SK-N-SH (cell line): ENCODE results near the gene FKBP8. TPM values are rescaled to one million over a fixed set of nuclear protein-coding genes. Genes with fewer than 3 reads are reported as not detected.
A peak's percentile ranks its signal among the peaks of the same experiment; 100 is the strongest.

ENCODE experiments used
- CTCF ChIA-PET: fragments of 300-600, 350-600 bp; formaldehyde crosslinking; extraction: SDS; loops from one replicate; lab custom pipeline; 2021; lab: Yijun Ruan, JAX
- POLR2A ChIA-PET: fragments of 350-600 bp; sonication (Branson Sonifier 250); formaldehyde crosslinking; extraction: SDS; loops from one replicate; lab custom pipeline; 2020; ENCODE audit warnings: antibody characterized with exemption, inconsistent platforms; lab: Yijun Ruan, JAX
- DNase-seq: peaks from one replicate; pipeline ENCODE4 v3.0.0; 2012
- H2AFZ ChIP-seq: fragments of 200-600 bp; sonication (generic); 2 replicates; pipeline ENCODE4 v1.8.1; 2016; ENCODE audit warnings: antibody characterized with exemption, mild to moderate bottlenecking, low read depth
- H3F3A ChIP-seq: fragments of 200-600 bp; sonication (generic); replicated peaks from 2 replicates; pipeline ENCODE3; 2016; ENCODE audit warnings: antibody characterized with exemption, mild to moderate bottlenecking; ENCODE audit not compliant: insufficient read depth
- H3K27ac ChIP-seq, 2 experiments: fragments of 200-500 bp in 1 of 2; fragments of 200-600 bp in 1 of 2; sonication (Bioruptor generic) in 1 of 2; sonication (generic), shearing (Covaris generic) in 1 of 2; 2 replicates each; pipeline versions ENCODE4 v1.5.1 to v1.6.1; 2014 to 2016; ENCODE audit warnings: low read depth in 2 of 2, inconsistent platforms in 1 of 2, low read length in 1 of 2, mild to moderate bottlenecking in 1 of 2, mixed read lengths in 1 of 2
- H3K27me3 ChIP-seq: fragments of 200-600 bp; sonication (generic), shearing (Covaris generic); 2 replicates; pipeline ENCODE4 v1.6.1; 2016; ENCODE audit warnings: mixed run types; ENCODE audit not compliant: insufficient read depth
- H3K36me3 ChIP-seq, 2 experiments: fragments of 200-500 bp in 1 of 2; fragments of 200-600 bp in 1 of 2; sonication (Bioruptor generic) in 1 of 2; sonication (generic) in 1 of 2; replicated peaks in 1 of 2; 2 replicates each; pipeline versions ENCODE3 to v1.5.1; 2014 to 2016; ENCODE audit warnings: low read length in 1 of 2, mild to moderate bottlenecking in 1 of 2; ENCODE audit not compliant: insufficient read depth in 2 of 2, control insufficient read depth in 1 of 2
- H3K4me1 ChIP-seq, 2 experiments: fragments of 200-500 bp in 1 of 2; fragments of 200-600 bp in 1 of 2; sonication (Bioruptor generic) in 1 of 2; sonication (generic), shearing (Covaris generic) in 1 of 2; 2 replicates each; pipeline versions ENCODE4 v1.5.1 to v1.6.1; 2014 to 2016; ENCODE audit warnings: low read depth in 1 of 2, low read length in 1 of 2, mixed run types in 1 of 2; ENCODE audit not compliant: insufficient read depth in 2 of 2, control insufficient read depth in 1 of 2
- H3K4me2 ChIP-seq: fragments of 200-600 bp; sonication (generic), shearing (Covaris generic); 2 replicates; pipeline ENCODE4 v1.6.1; 2017; ENCODE audit warnings: mixed run types
- H3K4me3 ChIP-seq, 2 experiments: fragments of 200-500 bp in 1 of 2; fragments of 200-600 bp in 1 of 2; sonication (Bioruptor generic) in 1 of 2; sonication (generic), shearing (Covaris generic) in 1 of 2; 2 replicates each; pipeline versions ENCODE4 v1.5.1 to v1.8.1; 2014 to 2016; ENCODE audit warnings: low read depth in 2 of 2, inconsistent platforms in 1 of 2, low read length in 1 of 2, mild to moderate bottlenecking in 1 of 2, mixed read lengths in 1 of 2, moderate library complexity in 1 of 2
- H3K79me2 ChIP-seq: fragments of 200-600 bp; sonication (generic); 2 replicates; pipeline ENCODE4 v1.8.1; 2017; ENCODE audit warnings: mild to moderate bottlenecking; ENCODE audit not compliant: insufficient read depth
- H3K9ac ChIP-seq: fragments of 200-600 bp; sonication (generic); 2 replicates; pipeline ENCODE4 v1.6.1; 2017; ENCODE audit warnings: mixed run types
- H3K9me2 ChIP-seq: fragments of 200-600 bp; sonication (generic); 2 replicates; pipeline ENCODE4 v1.6.1; 2017; ENCODE audit warnings: mixed run types
- H3K9me3 ChIP-seq: fragments of 200-600 bp; sonication (generic); 2 replicates; pipeline ENCODE4 v1.6.1; 2017; ENCODE audit warnings: mixed run types, mild to moderate bottlenecking, moderate library complexity
- H4K20me1 ChIP-seq: fragments of 200-600 bp; sonication (generic); 2 replicates; pipeline ENCODE4 v1.6.1; 2017; ENCODE audit warnings: mild to moderate bottlenecking, mixed run types; ENCODE audit not compliant: insufficient read depth
- CHD2 ChIP-seq: fragments of 150-350 bp; IDR thresholded peaks from 2 replicates; pipeline ENCODE4 v1.6.1; 2018; ENCODE audit warnings: low read length; ENCODE audit not compliant: partially characterized antibody
- EP300 ChIP-seq, 2 experiments: IDR thresholded peaks; 2 replicates each; pipeline versions ENCODE4 v1.4.0 to v1.6.1; 2012; ENCODE audit warnings: borderline replicate concordance in 1 of 2, low read depth in 1 of 2, low read length in 1 of 2
- EZH2phosphoT487 ChIP-seq: fragments of 200-600 bp; sonication (generic); IDR thresholded peaks from 2 replicates; pipeline ENCODE4 v1.6.1; 2017; ENCODE audit warnings: low read depth, mixed run types, mild to moderate bottlenecking, antibody characterized with exemption, moderate library complexity, borderline replicate concordance
- FOSL2 ChIP-seq: IDR thresholded peaks from 2 replicates; pipeline ENCODE4 v1.4.0; 2012; ENCODE audit warnings: low read depth, mild to moderate bottlenecking, moderate library complexity, borderline replicate concordance
- FOXJ3 ChIP-seq: sonication (generic); formaldehyde crosslinking; IDR thresholded peaks from 2 replicates; pipeline ENCODE4 v1.5.1; 2020; ENCODE audit warnings: mild to moderate bottlenecking, missing genetic modification reagents
- GATA2 ChIP-seq: sonication (generic); formaldehyde crosslinking; IDR thresholded peaks from 2 replicates; pipeline ENCODE4 v1.5.0; 2020; ENCODE audit warnings: mild to moderate bottlenecking, missing genetic modification reagents
- JUND ChIP-seq: IDR thresholded peaks from 2 replicates; pipeline ENCODE4 v1.4.0; 2012
- MEF2A ChIP-seq: IDR thresholded peaks from 2 replicates; pipeline ENCODE4 v1.4.0; 2012; ENCODE audit warnings: low read depth, borderline replicate concordance
- MXI1 ChIP-seq: IDR thresholded peaks from 2 replicates; pipeline ENCODE4 v1.6.1; 2012; ENCODE audit warnings: mild to moderate bottlenecking, low read depth, low read length, improper control_type of control experiment
- NRF1 ChIP-seq: IDR thresholded peaks from 2 replicates; pipeline ENCODE4 v1.6.1; 2012; ENCODE audit warnings: low read depth, mild to moderate bottlenecking, low read length
- POLR2AphosphoS5 ChIP-seq: IDR thresholded peaks from 2 replicates; pipeline ENCODE4 v1.6.1; 2012; ENCODE audit warnings: low read depth, low read length
- RAD21 ChIP-seq: IDR thresholded peaks from 2 replicates; pipeline ENCODE4 v1.6.1; 2012; ENCODE audit warnings: mild to moderate bottlenecking, low read length
- RCOR1 ChIP-seq: fragments of 150-350 bp; IDR thresholded peaks from 2 replicates; pipeline ENCODE4 v1.6.1; 2017; ENCODE audit warnings: antibody characterized with exemption, low read length
- SMC3 ChIP-seq: IDR thresholded peaks from 2 replicates; pipeline ENCODE4 v1.6.1; 2012; ENCODE audit warnings: low read depth, low read length, improper control_type of control experiment
- TCF12 ChIP-seq: IDR thresholded peaks from 2 replicates; pipeline ENCODE4 v1.4.0; 2012
- TEAD4 ChIP-seq: IDR thresholded peaks from 2 replicates; pipeline ENCODE4 v1.4.0; 2012; ENCODE audit warnings: mild to moderate bottlenecking, borderline replicate concordance; ENCODE audit not compliant: insufficient read depth
- USF2 ChIP-seq: fragments of 150-350 bp; IDR thresholded peaks from 2 replicates; pipeline ENCODE4 v1.6.1; 2017; ENCODE audit warnings: antibody characterized with exemption, low read length, low read depth, borderline replicate concordance
- WGBS: methylation state at CpG from one replicate; pipeline ENCODE4 v1.1.6; 2017; ENCODE audit warnings: low lambda C conversion rate; 5-methylcytosine and 5-hydroxymethylcytosine counted together
- polyA plus RNA-seq, 3 experiments: library from polyadenylated mRNA; depleted of rRNA; stranded (reverse); fragments of >200 nt; gene quantifications; 2 replicates each; pipeline ENCODE4 v1.2.3, GENCODE V29; 2012
- TF ChIP-seq, protein P1 (sequence below): IDR thresholded peaks from 2 replicates; pipeline ENCODE4; 2012
- TF ChIP-seq, protein P2 (sequence below): IDR thresholded peaks from 2 replicates; pipeline ENCODE4 v1.4.0; 2012; ENCODE audit warnings: low read depth
- TF ChIP-seq, protein P3 (sequence below): IDR thresholded peaks from 2 replicates; pipeline ENCODE4 v1.6.1; 2012; ENCODE audit warnings: mild to moderate bottlenecking, low read depth, low read length, moderate library complexity

The FKBP8 gene
- polyA plus RNA-seq, 1 of the 3 experiments (the other 2 are of a cell fraction) = 273 TPM

DNA sequence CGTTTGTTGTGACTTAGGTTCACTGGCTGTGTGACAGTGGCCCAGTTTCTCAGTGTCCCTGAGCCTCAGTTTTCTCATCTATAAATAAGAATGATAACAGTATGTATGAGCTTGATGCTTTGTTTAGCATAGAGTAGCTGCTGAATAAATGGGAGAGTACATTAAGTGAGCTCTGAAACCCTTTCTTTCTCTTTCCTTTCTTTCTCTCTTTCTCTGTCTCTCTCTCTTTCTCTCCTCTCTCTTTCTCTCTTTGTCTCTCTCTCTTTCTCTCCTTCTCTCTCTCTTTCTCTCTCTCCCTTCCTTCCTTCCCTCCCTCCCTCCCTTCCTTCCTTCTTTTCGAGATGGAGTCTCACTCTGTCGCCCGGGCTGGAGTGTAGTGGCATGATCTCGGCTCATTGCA is 16.3 kb upstream of the FKBP8 start:
- Histone ChIP-seq H3K9ac (0 out of 2 replicates have a peak overlapping the region, but pooled peaks have one; percentile 12), H3K4me3 (no peak overlapping the region), H3K9me2 (no peaks in the 10 kb centered on the region), H3K4me1 (peaks cover 0 to 5% of the 10 kb centered on the region in 2 experiments; a peak in 1 of 4 replicates), H3K27me3 (no peaks in the 10 kb centered on the region), H3K4me2 (peak overlapping the region; percentile 90; the same call in 1 of the 2 replicates), H3K79me2 (peaks cover 48% of the 10 kb centered on the region), H3K27ac (no peak overlapping the region)
- CTCF ChIA-PET = interaction anchor here (1.0 to 2.5 kb wide), 2 partner anchors 28 to 98 kb away, joined by 3 to 7 read pairs; partner anchors contain the start of gene REX1BD
- DNase-seq = no peak
- WGBS = 84% methylated on average over 5 of the region's 5 CpGs
- TF ChIP-seq FOXJ3 (CRISPR knock-in tag) (no peak), MEF2A (no peak), GATA2 (CRISPR knock-in tag) (no peak), JUND (no peak), NRF1 (no peak), EP300 (IDR thresholded peaks at IDR 0.05; ENCODE audit: borderline replicate concordance in 1 of 2, low read depth in 1 of 2, low read length in 1 of 2) (no peak), FOSL2 (no peak), EZH2phosphoT487 (no peak), RAD21 (no peak), SMC3 (no peak), USF2 (no peak)
- TF ChIP-seq, protein P1, sequence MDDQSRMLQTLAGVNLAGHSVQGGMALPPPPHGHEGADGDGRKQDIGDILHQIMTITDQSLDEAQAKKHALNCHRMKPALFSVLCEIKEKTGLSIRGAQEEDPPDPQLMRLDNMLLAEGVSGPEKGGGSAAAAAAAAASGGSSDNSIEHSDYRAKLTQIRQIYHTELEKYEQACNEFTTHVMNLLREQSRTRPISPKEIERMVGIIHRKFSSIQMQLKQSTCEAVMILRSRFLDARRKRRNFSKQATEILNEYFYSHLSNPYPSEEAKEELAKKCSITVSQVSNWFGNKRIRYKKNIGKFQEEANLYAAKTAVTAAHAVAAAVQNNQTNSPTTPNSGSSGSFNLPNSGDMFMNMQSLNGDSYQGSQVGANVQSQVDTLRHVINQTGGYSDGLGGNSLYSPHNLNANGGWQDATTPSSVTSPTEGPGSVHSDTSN = no peak
- TF ChIP-seq, all 33 proteins: peak for 0
- peaks cover 3% of the 10 kb centered on the region for H3F3A ChIP-seq
- no peaks in the 10 kb centered on the region for H4K20me1 ChIP-seq
- H2AFZ ChIP-seq = no peak overlapping the region
- POLR2A ChIA-PET = no interaction called here
- H3K9me3 ChIP-seq = no peaks in the 10 kb centered on the region
- H3K36me3 ChIP-seq = peaks cover 4 to 14% of the 10 kb centered on the region in 2 experiments

GRCh38 chr19:18558604-18559003 is 15.2 kb upstream of the FKBP8 start:
- DNase-seq = no peak
- WGBS = 37% methylated on average over 3 of the region's 3 CpGs
- TF ChIP-seq, protein P2, sequence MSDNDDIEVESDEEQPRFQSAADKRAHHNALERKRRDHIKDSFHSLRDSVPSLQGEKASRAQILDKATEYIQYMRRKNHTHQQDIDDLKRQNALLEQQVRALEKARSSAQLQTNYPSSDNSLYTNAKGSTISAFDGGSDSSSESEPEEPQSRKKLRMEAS = no peak
- TF ChIP-seq MXI1 (no peak), RCOR1 (no peak), RAD21 (no peak), CHD2 (no peak), MEF2A (no peak), EZH2phosphoT487 (no peak), JUND (no peak), TEAD4 (no peak), GATA2 (CRISPR knock-in tag) (no peak), POLR2AphosphoS5 (no peak), TCF12 (no peak), EP300 (IDR thresholded peaks at IDR 0.05; ENCODE audit: borderline replicate concordance in 1 of 2, low read depth in 1 of 2, low read length in 1 of 2) (no peak)
- TF ChIP-seq, protein P1 = no peak
- TF ChIP-seq, protein P3, sequence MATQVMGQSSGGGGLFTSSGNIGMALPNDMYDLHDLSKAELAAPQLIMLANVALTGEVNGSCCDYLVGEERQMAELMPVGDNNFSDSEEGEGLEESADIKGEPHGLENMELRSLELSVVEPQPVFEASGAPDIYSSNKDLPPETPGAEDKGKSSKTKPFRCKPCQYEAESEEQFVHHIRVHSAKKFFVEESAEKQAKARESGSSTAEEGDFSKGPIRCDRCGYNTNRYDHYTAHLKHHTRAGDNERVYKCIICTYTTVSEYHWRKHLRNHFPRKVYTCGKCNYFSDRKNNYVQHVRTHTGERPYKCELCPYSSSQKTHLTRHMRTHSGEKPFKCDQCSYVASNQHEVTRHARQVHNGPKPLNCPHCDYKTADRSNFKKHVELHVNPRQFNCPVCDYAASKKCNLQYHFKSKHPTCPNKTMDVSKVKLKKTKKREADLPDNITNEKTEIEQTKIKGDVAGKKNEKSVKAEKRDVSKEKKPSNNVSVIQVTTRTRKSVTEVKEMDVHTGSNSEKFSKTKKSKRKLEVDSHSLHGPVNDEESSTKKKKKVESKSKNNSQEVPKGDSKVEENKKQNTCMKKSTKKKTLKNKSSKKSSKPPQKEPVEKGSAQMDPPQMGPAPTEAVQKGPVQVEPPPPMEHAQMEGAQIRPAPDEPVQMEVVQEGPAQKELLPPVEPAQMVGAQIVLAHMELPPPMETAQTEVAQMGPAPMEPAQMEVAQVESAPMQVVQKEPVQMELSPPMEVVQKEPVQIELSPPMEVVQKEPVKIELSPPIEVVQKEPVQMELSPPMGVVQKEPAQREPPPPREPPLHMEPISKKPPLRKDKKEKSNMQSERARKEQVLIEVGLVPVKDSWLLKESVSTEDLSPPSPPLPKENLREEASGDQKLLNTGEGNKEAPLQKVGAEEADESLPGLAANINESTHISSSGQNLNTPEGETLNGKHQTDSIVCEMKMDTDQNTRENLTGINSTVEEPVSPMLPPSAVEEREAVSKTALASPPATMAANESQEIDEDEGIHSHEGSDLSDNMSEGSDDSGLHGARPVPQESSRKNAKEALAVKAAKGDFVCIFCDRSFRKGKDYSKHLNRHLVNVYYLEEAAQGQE = no peak

More at GRCh38 chr19:18558604-18559003, 15.2 kb upstream of the FKBP8 start:
- peak overlapping the region; percentile 46 to 60; a peak in 1 of 4 replicates for H3K27ac ChIP-seq
- H3K4me2 ChIP-seq = peak overlapping the region; percentile 90
- no peaks in the 10 kb centered on the region for H3K9me2 ChIP-seq
- peak overlapping the region; percentile 78 to 85 for H3K4me3 ChIP-seq
- peak overlapping the region; percentile 75 for H3K9ac ChIP-seq
- H4K20me1 ChIP-seq = no peaks in the 10 kb centered on the region
- H3K4me1 ChIP-seq = peaks cover 0 to 5% of the 10 kb centered on the region in 2 experiments; a peak in 1 of 4 replicates
- CTCF ChIA-PET = interaction anchor here (0.8 to 2.5 kb wide), 11 partner anchors 11 to 336 kb away, joined by 3 to 8 read pairs (median 5); partner anchors contain the start of genes REX1BD and UBA52
- no peaks in the 10 kb centered on the region for H3K9me3 ChIP-seq
- H3K27me3 ChIP-seq = no peaks in the 10 kb centered on the region
- peaks cover 3% of the 10 kb centered on the region for H3F3A ChIP-seq
- H3K79me2 ChIP-seq = peaks cover 48% of the 10 kb centered on the region
- no peak overlapping the region for H2AFZ ChIP-seq
- H3K36me3 ChIP-seq = peaks cover 4 to 11% of the 10 kb centered on the region in 2 experiments
- POLR2A ChIA-PET = interaction anchor here (0.6 to 2.5 kb wide), 5 partner anchors 13 to 292 kb away, joined by 3 to 14 read pairs (median 3); partner anchors contain the start of gene UBA52
